Lower leg skin (tissue), 4 donors: ENCODE measurements around the gene DACT2. TPM values are rescaled to one million over a fixed set of nuclear protein-coding genes. Genes with fewer than 3 reads are reported as not detected.

ENCODE experiments used
- DNase-seq, 2 donors: peaks; one replicate each; pipeline ENCODE4 v3.0.0-alpha.2; 2019; ENCODE audit warnings: low spot score in 2 of 2
- H3K4me3 ChIP-seq: fragments of 200-600 bp; sonication (generic); 2 replicates; pipeline ENCODE4 v1.5.1; 2017; ENCODE audit warnings: mild to moderate bottlenecking, low read depth; ENCODE audit not compliant: poor library complexity, severe bottlenecking
- CTCF ChIP-seq, 3 donors: fragments of 450-650 bp; IDR thresholded peaks; one replicate each; pipeline ENCODE4 v1.5.1; 2016; ENCODE audit warnings: antibody characterized with exemption in 3 of 3, mild to moderate bottlenecking in 3 of 3, moderate library complexity in 2 of 3
- POLR2A ChIP-seq, 2 donors: fragments of 450-650 bp; IDR thresholded peaks; one replicate each; pipeline ENCODE4 v1.6.1; 2016 to 2017; ENCODE audit warnings: antibody characterized with exemption in 2 of 2, mild to moderate bottlenecking in 1 of 2, moderate library complexity in 1 of 2
- WGBS, 2 donors: methylation state at CpG; one replicate each; pipeline ENCODE4 v1.1.5; 2018; 5-methylcytosine and 5-hydroxymethylcytosine counted together
- intact Hi-C: fragments of 100-400 bp; cut with DNase I; formaldehyde crosslinking; loops from one replicate; pipeline ENCODE4 v1.15.0; 2023; ENCODE audit warnings: low total_unique reads
- total RNA-seq, 4 donors: library from RNA; depleted of rRNA; stranded (reverse); fragments of >200 nt; gene quantifications; one replicate each; pipeline ENCODE4 v1.1.0, GENCODE V29; 2016

The DACT2 gene
- total RNA-seq, 4 donors from 2014 or later = 11.1 to 19.1 (median 15.4) TPM

- WGBS, 2 donors = 76 to 79% methylated on average over 9 of the region's 9 CpGs
- intact Hi-C loops = no loop called here
- H3K4me3 ChIP-seq = no peak overlapping the region
- DNase-seq = no peak
- TF ChIP-seq POLR2A (IDR thresholded peaks at IDR 0.05) = no peak
- no peak for TF ChIP-seq CTCF (IDR thresholded peaks at IDR 0.05)
Observed at GRCh38 chr6:168333491-168333890, 13.9 kb upstream of the DACT2 start.

- WGBS, 2 donors = 83 to 86% methylated on average over 5 of the region's 5 CpGs
- no peak overlapping the region for H3K4me3 ChIP-seq
- intact Hi-C loops = no loop called here
- no peak for DNase-seq
- TF ChIP-seq CTCF (IDR thresholded peaks at IDR 0.05) (no peak), POLR2A (IDR thresholded peaks at IDR 0.05) (no peak)
Observed at GRCh38 chr6:168333039-168333438, 13.5 kb upstream of the DACT2 start.

- H3K4me3 ChIP-seq = no peak overlapping the region
- DNase-seq = no peak
- WGBS, 2 donors = 34 to 38% methylated on average over 13 of the region's 13 CpGs
- intact Hi-C loops = no loop called here
- TF ChIP-seq POLR2A (IDR thresholded peaks at IDR 0.05) = no peak
- no peak for TF ChIP-seq CTCF (IDR thresholded peaks at IDR 0.05)
Observed at GRCh38 chr6:168332020-168332419, 12.4 kb upstream of the DACT2 start.

GRCh38 chr6:168331058-168331457 lies 11.5 kb upstream of the DACT2 start:
- no peak overlapping the region for H3K4me3 ChIP-seq
- no peak for DNase-seq
- intact Hi-C loops = no loop called here
- no peak for TF ChIP-seq CTCF (IDR thresholded peaks at IDR 0.05)
- TF ChIP-seq POLR2A (IDR thresholded peaks at IDR 0.05) = no peak
- WGBS, 2 donors = 79 to 81% methylated on average over 4 of the region's 4 CpGs

GRCh38 chr6:168330403-168330802 lies 10.8 kb upstream of the DACT2 start:
- no peak for DNase-seq
- 89 to 92% methylated on average over 10 of the region's 10 CpGs for WGBS, 2 donors
- intact Hi-C loops = no loop called here
- no peak overlapping the region for H3K4me3 ChIP-seq
- TF ChIP-seq POLR2A (IDR thresholded peaks at IDR 0.05) (no peak), CTCF (IDR thresholded peaks at IDR 0.05) (no peak)

GRCh38 chr6:168328086-168328485 lies 8.5 kb upstream of the DACT2 start:
- no peak overlapping the region for H3K4me3 ChIP-seq
- no peak for DNase-seq
- intact Hi-C loops = no loop called here
- no peak for TF ChIP-seq CTCF (IDR thresholded peaks at IDR 0.05)
- TF ChIP-seq POLR2A (IDR thresholded peaks at IDR 0.05) = no peak
- 94 to 95% methylated on average over 4 of the region's 4 CpGs for WGBS, 2 donors
